Measurements from ENCODE around the gene SLC12A8.

The SLC12A8 gene

DNA sequence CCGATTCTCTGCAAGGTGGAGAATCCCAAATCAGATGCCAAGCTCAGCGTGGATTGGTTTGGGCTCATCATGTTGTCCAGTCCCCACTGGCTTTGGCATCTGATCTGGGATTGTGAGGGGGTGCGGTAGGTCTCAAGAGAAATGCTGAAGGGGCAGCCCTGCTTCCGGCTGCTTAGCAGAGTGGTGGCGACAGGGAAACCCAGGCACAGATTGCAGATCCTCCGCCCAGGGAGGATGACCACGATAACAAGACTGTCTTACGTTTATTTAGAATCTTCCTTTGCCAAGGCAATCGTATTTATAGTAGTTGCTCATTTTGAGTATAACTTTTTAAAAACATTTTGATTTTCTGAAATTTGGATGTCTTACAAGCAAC lies 61.1 kb downstream of the SLC12A8 start:
- no peak for DNase-seq

DNA sequence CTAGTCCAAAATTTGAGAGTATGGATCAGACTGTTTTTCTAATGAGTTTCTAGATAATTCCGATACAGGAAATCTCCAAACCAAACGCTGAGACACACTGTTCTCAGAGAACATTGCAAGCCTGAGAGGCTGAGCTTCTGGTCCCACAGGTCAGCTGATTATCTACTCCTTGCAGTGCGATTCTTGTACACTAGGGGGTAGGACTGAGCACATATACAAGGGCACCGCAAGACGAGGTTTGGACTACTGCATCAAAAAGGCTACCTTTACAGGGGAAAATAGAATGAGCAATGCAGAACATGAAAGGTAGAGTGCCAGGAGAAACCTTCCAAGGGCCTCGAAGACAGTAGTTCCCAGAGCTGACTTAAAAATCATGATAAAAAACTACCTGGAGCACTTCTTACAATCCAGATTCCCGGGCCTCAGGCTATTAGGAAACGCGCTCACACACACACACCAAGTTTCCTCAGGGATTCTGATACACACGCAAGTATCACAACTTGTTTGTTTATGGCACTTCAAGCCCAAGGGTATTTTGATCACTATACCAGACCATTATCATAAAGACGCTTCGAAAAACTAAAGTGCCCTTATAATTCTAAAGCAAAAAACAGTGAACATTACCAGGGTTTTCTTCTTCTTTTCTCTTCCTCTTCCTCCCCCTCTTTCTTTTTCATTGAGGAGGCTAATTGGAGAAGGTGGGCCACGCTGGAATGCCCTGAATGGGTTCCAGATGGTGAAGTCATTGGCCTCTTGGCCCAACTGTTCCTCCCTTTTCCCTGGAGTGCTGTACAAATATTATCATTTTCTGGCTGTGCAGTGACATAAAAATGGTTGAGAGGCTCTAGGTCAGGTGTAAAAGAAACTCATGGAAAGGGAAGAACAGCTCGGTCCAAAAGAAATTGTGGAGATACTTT lies 61.8 kb downstream of the SLC12A8 start:
- no peak for DNase-seq

DNA sequence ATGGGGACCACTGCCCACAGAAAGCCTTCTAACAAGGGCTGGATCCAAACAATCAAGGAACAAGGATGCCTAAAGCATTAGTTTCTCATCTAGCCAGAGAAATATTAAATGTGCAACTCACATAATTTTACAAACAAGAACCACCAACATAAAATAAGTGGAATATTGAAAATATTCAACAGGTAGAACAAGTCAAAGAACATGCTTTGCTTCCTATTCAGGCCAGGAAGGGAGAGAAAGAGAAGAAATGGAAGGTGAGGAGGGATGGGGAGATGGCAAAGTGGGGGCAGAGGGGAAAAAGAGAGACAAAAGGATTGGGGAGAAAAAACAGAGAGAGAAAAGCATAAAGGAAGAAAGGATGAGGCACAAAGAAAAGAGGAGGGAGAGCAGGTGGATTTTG lies 63.1 kb downstream of the SLC12A8 start:
- no peak for DNase-seq

DNA sequence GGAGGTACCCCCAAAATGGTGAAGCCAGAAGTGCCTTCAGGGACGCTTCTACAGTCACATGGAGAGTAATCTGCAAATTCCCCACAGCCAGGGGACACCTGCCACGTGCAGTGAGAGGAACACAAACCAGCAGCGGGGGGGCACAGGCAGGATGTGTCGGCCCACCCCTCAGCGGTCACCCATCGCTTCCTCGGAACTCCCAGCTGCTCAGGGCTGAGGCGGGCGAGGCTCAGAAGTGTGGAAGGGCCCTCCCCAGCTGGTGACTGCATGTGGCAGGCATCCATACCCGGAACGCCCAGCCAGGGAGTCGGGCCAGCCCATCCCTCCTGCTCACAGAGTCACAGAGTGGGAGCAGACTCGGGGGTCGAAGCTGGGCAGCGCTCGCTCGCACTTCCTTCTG lies 63.7 kb downstream of the SLC12A8 start:
- DNase-seq, result no peak

DNA sequence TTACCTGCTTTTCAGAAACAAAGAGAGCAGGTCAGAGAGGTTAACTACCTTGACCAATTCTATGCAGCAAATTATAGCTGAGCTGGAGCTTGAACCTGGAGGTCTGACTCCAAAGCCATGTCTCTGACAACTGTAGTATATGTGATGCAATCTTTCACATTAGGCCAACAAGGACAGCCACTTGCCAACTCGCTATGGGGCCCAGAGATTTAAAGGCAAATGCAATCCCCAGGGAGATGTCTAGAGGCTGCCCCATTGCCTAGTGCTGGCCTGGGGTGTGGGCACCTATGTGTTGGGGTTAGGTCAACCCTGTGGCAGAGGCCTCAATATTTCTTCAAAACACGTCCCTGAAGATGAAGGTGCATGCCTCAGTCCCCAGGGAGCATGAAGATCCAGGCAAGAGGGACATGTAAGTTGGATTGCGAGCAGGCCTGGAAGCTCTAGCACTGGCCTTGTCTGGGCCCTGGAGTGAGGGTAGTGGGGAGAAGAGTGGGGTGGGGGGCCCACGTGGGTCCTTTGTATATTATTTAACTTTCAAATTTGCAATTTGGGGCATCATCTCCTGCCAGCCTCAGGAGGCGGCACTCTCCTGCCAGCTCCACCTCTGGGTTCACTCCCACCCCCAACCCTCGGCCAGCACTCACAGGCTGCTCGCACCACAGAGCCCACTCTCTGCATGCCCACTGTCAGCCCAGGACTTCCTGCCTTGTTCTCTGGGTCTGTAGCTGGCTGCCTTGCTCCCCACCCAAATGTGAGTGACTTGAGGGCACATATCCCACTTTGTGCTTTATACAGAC lies 64.3 kb downstream of the SLC12A8 start:
- no peak for DNase-seq

DNA sequence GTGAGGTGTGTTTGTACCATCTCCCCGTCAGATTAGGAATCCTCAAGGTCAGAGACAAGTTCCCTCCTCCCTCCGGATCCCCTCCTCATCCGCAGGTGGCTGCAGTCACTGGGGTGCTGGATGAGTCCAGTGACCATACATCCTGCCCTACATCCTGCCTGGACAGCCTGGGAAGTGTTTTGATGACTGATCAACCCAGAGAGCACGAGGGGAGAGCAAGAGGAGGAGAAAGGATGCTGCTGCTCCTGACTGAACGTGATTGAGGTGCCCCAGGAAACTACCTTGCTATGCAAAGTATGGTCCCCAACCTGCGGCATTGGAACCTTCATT lies 65.1 kb downstream of the SLC12A8 start:
- DNase-seq, result no peak

DNA sequence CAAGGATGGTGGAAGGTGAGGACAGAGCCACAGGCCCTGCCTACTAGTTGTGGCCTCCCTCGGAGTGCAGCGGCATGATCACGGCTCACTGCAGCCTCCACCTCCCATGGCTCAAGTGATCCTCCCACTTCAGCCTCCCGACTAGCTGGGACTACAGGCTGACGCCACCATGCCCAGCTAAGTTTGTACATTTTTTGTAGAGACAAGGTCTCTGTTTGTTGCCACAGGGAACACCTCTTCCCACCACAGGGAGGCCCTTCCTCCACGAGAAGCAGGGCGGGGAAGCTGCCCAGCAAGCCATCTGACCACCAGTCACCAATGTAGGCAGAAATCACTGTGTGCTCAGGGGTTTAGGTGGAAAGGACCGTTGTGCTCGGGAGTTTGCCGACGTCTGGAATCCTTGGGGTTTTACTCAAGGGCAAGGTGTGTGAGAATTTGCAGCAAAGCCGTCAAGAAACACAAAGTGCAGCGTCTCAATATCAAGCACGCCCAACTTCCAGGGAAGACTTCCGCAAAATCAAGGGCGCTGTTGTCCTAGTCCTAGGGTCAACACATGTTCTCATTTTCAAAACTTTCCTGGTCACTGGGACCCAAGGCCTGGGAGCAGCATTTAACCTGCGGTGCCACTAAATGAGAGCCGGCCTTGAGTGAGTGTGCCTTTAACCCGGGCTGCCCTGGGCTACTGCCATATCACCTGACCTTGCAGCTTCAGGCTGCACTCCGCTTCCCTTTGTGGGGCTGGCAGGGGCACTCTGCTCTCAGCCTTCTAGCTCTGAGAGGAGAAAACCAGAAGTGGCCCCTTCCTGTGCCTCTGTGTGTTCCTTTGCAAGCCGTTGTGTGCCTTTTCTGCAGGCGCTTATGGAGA lies 65.7 kb downstream of the SLC12A8 start:
- no peak for DNase-seq

DNA sequence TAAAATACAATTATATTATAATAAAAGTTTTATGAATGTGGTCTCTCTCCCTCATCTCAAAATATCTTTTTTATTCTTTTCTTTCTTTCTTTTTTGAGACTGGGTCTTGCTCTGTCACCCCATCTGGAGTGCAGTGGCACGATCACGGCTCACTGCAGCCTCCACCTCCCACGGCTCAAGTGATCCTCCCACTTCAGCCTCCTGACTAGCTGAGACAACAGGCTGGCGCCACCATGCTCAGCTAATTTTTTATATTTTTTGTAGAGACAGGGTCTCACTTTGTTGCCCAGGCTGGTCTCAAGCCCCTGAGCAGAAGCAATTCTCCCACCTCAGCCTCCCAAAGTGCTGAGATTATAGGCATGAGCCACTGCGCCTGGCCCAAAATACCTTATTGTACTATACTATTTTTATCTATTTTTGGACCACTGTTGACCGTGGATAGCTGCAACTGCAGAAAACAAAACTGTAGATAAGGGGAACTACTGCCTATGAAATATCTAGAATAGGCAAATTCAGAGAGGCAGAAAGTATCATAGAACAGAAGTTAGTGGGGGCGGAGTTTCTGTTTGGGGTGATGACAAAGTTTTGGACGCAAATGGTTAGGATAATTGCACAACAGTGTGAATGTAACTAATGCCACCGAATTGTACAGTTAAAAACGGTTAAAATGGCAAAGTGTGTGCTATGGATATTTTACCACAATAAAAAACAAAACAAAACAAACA lies 66.6 kb downstream of the SLC12A8 start:
- no peak for DNase-seq

DNA sequence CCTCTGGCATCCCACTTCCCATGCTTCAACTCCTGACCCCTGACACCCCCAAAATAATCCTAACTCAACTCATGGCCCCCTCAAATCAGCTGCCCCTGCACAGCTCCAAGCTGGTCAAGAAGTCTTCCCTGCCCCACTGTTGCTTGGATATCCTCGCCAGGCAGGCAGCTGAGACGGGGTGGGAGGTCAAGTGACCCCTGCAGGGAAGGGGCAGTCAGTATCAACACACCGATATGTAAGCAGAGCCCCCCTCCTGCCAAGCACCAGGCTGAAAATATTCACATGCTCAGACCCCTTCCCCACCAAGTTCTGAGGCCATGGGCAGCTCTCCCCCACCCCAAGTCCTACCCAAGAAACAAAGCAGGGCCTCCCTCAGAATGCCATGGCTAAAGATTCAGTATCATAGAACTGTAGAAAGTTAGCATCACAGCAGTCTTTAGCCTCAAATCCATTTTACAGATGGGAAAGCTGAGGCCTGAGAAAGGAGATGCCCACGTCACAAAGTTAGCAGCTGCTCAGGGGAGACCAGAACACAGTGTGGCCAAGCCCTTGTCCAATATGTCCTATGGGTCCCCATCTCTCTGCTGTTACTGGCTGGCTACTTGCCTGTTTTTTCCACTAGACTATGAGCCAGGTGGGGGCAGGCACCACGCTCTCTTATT lies 67.8 kb downstream of the SLC12A8 start:
- DNase-seq, result no peak

DNA sequence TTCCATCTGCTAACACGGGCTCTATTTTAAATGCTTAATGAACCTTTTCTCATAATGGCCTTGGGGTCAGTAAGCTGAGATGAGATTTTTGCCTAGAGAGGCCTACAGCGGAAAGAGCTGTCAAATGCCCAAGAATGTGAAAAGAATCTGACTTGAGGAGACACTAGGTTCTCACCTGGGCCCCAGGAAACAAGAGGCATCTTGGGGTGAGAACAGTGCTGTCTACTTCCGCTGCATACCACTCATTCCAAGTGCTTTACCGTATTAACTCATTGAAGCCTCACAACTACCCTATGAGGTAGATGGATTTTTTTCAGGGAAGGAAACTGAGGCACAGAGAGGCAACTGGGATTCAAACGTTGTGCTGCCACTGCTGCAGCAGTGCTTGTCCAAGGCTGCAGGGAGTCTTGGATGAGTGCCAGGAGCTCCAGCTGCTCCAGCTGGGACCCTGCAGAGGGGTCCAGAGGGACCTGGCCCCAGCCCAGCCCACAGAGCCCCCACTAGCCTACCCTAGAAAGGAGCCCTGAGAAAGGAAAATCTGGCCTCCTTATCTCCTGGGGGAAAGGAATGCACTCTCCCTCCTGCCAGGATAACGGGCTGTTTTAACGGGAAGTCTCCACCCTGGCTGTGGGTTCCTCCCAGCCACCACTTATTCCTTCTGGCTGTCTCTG lies 68.4 kb downstream of the SLC12A8 start:
- no peak for DNase-seq

DNA sequence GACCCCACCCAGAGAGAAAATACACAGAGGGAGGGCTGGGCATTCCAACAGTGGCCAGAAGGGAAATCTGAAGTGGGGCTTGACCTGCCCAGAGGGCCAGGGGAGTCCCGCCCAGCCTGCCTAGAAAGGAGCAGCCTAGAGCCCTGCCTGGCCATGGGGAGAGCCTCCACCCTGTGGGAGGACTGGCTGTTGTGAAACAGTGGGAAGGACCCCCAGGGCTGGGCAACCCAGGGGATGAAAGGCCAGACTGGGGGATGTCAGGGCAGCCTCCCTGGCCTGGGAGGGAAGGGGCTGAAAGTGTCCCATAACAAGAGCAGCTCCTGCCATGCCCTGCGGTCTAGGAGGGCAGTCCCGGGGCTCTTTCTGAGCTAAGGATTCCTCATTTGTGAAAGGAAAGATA lies 69.0 kb downstream of the SLC12A8 start:
- DNase-seq, result no peak

DNA sequence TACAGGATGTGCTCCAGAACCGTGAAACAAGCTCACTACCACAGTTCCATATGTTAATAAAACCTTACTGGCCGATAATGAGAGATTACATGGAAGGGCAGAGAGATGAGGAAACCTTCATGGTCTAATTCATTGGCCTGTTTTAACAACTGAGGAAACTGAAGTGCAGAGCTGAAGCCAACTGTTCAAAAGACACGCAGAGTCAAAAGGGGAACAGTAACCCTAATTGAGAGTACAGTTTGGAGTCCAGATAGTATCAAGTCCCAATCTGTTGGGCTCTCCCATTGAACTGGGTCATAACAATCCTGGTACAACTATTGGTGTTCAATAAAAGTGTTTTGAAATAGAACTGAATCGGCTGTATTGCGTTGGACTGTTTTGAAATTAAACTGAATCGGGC lies 69.6 kb downstream of the SLC12A8 start:
- DNase-seq, result no peak

DNA sequence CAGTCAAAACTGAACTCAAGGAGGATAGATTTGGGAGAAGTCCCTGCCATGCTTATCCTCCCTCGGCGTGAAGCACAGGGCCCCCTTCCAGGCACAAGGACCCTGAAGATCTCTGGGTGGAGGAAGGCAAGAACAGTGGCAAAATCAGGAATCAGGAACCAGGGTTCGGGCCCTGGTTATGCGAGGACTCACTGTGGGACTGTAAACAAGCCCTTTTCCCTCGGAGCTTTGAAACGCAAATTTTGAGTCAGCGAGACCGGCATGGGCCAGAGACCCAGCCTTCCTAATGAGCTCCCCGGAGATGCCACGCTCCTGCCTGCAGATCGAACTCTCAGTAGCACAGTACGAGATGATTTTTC lies 70.1 kb downstream of the SLC12A8 start:
- DNase-seq, result no peak

DNA sequence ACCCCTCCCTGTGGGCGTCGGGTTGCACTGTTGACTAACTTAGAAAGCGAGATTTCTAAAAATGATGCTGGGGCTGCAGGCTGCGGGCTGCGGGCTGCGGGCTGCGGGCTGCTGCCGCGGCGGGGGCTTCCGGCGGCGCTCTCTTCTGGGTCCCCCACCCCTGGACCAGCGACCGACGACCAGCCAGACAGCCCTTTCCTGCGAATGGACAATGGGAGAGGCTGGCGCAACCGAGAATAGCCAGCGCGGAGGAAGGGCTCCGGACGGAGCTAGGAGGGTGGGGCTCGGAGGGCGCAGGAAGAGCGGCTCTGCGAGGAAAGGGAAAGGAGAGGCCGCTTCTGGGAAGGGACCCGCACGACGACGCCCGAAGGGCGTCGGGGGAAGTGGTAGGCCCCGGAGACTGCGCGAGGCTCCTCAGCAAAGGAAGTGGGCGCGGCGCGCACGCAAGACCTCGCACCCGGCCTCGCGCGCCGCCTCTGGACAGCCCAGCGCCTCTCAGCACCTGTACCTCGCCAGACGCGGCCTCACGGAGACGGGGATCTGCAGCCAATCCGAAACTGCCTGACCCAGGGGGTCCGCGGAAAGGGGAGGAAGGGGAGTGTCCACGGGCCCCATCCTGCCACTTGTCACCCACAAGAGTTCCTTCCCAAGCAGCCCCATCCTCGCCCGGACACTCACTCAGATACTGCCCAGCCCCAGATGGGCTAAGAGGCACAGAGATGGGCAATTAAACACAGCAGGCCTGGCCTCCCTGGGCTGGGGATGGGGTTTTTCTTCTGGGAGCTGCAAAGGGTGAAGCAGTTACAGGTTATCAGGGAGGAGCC lies 70.7 kb downstream of the SLC12A8 start:
- DNase-seq, result peak; percentile 41

DNA sequence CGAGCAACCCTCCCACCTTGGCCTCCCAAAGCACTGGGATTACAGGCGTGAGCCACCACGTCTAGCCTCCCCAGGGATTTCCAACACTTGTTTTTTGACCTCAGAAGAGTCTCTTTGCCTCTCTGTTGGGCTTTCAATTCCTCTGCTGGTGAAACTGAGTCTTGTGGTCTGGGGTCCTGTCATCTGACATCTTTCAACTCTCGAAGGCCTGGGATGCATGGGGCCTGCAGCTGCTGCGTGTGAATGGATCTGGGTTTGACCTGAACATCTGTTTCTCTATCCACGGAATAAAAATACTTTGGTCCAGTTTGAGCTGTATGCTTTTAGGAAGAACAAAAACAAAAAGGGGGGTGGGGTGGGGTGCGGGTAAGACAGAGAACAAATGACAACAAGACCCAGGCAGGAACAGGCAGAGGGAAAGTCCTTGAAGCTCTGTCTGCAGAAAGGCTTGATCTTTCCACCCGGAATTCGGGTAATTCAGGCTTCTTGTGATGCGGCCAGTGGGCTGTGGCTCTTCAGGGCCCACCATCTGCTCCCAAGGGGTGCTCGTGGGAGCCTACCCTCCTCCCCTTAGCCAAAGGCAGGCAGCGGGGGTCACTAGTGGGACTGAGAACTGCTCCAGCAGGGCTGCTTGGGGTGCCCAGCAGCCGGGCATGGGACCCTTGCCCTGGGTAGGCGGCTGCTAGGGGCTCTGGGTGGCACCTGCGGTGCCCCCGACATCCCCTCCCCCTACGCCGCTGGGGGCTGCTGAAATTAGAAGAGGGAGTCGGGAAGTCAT lies 71.5 kb downstream of the SLC12A8 start:
- DNase-seq, result no peak

DNA sequence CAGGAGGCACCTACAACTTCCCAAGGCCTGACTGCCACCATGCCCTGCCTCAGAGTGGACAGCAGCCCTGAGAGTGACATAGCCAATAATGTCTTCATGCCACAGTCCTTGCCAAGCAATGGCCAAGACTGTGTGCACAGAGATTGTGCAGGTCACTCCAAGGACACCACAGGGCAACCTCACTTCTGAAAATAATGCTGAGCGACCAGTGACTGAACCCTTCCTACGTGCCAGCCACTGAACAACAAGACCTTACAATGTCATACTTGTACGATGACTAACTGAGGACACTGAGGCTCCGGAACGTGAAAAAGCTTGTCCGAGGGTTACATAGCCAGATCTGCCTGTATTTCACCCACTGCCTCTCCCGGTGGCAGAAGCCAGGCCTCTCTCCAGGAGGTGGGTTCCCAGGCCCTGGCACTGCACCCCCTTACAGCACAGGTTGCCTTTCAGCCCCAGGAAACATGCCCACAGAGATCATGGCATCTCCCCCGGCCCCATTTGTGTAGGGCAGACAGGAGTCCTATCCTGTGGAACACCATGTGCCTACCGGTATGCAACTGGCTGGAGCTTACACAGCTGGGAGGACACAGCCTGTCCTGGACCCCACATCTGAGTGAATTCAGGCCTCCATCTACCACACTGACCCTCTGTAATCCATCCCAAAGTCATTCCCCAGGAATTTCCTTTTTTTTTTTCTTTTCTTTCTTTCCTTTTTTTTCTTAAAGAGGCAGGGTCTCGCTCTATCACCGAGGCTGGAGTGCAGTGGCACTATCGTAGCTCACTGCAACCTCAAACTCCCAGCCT lies 72.3 kb downstream of the SLC12A8 start:
- DNase-seq, result no peak

DNA sequence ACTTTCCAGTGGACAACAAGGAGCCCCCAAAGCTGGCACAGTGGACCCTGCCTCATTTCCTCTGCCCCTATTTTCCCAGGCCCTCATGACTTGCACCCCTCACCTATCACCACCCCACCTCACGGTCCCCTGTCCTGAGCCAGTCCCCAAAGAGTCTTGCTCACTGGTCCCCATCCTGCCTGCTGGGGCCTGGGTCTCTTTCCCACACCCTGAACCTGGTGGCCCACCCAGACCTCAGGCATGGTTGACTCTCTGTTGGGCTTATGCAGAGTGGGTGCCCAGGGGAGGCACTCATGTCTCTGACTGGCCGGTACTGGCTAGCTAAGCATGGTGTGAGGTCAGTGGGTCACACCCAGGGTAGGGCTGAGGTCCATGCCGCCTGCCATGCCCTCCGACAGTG lies 73.2 kb downstream of the SLC12A8 start:
- no peak for DNase-seq

DNA sequence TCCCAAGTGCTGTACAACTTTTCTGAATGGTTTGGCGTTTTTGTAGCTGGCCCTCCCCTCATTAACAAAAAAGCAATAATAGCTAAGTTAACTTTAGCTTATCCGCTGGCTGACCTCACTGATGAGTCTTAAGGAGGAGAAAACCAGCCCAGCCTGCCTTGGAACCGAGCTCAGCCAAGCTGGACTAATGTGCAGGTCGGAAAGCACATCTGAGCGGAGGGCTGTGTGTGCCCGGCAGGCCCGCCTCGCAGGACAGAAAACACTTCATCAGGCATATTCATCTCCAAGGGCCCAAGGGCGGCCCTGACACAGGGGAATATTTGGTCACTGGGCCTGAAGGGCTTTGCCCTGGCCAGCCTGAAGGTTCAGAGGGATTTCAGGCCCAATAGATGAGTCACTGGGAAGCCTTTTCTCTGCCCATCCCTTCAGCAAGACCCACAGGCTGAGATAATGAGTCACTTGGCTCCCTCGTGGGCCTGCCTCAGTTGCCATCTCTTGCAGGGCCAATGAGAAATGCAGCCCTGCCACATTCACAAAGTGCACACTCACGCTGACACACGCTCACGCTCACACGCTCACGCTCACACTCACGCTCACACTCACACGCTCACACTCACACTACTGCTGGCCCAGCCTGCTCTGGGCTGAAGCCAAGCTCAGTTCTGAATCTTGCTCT lies 75.1 kb downstream of the SLC12A8 start:
- DNase-seq, result no peak
